H1 (cell line): ENCODE data around the gene INPP5B. TPM values are rescaled to one million over a fixed set of nuclear protein-coding genes. Genes with fewer than 3 reads are reported as not detected.

Source experiments
- BRCA1 ChIP-seq: IDR thresholded peaks from 2 replicates; pipeline ENCODE4 v1.6.1; 2012; ENCODE audit warnings: low read depth, low read length, improper control_type of control experiment
- CHD1 ChIP-seq: IDR thresholded peaks from 2 replicates; pipeline ENCODE4 v1.6.1; 2012; ENCODE audit warnings: low read depth, low read length, improper control_type of control experiment
- JUND ChIP-seq: IDR thresholded peaks from 2 replicates; pipeline ENCODE4 v1.6.1; 2011; ENCODE audit warnings: mild to moderate bottlenecking, improper control_type of control experiment, low read length
- MAFK ChIP-seq: IDR thresholded peaks from 2 replicates; pipeline ENCODE4 v1.6.1; 2012; ENCODE audit warnings: low read depth, mild to moderate bottlenecking, improper control_type of control experiment, low read length
- RAD21 ChIP-seq, 2 experiments: IDR thresholded peaks in 1 of 2; conservative IDR thresholded peaks in 1 of 2; 2 replicates each; pipeline ENCODE4 v1.6.1; 2011; ENCODE audit warnings: low read depth in 2 of 2, low read length in 2 of 2, improper control_type of control experiment in 1 of 2, inconsistent platforms in 1 of 2, mild to moderate bottlenecking in 1 of 2, moderate library complexity in 1 of 2
- RFX5 ChIP-seq: IDR thresholded peaks from 2 replicates; pipeline ENCODE4 v1.6.1; 2011; ENCODE audit warnings: low read depth, low read length, improper control_type of control experiment, borderline replicate concordance
- polyA plus RNA-seq, 7 experiments: library from polyadenylated mRNA; depleted of rRNA in 3 of 7; stranded (reverse) in 5 of 7; unstranded in 2 of 7; fragments of >200 nt in 5 of 7; fragments of 200-250 nt in 2 of 7; gene quantifications; 1 replicate in 5 of 7; 2 replicates in 1 of 7; 4 replicates in 1 of 7; pipeline versions ENCODE4 v1.2.1 to v1.2.3, GENCODE V29; 2011 to 2013; ENCODE audit warnings: missing spikeins in 2 of 7, mixed read lengths in 2 of 7
- total RNA-seq: library from RNA; stranded (reverse); fragmentation: NEBNext Ultra II Directional; extraction: Animal tissue kit (Norgen Biotek cat#: 25700); gene quantifications from 2 replicates; pipeline ENCODE4 v1.2.1, GENCODE V29; 2021
- TF ChIP-seq, protein P1 (sequence below): fragments of 300-600 bp; sonication (generic); IDR thresholded peaks from 2 replicates; pipeline ENCODE4 v1.7.1; 2012; ENCODE audit warnings: low read length, moderate library complexity, mild to moderate bottlenecking, inconsistent platforms; ENCODE audit not compliant: insufficient replicate concordance
- TF ChIP-seq, protein P2 (sequence below): IDR thresholded peaks from 2 replicates; pipeline ENCODE4 v1.6.1; 2011; ENCODE audit warnings: low read length, improper control_type of control experiment
- TF ChIP-seq, protein P3 (sequence below): IDR thresholded peaks from 2 replicates; pipeline ENCODE4 v1.6.1; 2012; ENCODE audit warnings: low read length, inconsistent platforms

INPP5B gene
- total and polyA plus RNA-seq, 2 of the 8 experiments (the other 6 are each of a cell fraction or from before 2014, with no cell fraction given): 14.0 to 23.7 TPM

DNA sequence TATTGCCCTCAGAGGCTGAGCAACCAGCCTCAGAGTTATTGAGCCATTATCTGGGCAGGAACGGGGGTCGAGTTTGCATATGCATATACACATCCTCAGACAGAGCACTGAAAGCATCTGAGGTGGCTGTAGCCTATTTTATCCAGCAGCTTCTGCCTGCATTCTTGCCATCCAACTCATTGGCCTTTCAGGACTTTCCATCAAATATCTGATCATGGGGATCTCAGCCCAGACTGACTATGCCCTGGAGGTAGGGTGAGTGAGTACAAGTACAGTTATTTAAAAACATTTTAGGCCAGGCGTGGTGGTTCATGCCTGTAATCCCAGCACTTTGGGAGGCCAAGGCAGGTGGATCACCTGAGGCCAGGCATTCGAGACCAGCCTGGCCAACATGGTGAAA, 85.7 kb downstream of the INPP5B start (continued):
- TF ChIP-seq, protein P1, sequence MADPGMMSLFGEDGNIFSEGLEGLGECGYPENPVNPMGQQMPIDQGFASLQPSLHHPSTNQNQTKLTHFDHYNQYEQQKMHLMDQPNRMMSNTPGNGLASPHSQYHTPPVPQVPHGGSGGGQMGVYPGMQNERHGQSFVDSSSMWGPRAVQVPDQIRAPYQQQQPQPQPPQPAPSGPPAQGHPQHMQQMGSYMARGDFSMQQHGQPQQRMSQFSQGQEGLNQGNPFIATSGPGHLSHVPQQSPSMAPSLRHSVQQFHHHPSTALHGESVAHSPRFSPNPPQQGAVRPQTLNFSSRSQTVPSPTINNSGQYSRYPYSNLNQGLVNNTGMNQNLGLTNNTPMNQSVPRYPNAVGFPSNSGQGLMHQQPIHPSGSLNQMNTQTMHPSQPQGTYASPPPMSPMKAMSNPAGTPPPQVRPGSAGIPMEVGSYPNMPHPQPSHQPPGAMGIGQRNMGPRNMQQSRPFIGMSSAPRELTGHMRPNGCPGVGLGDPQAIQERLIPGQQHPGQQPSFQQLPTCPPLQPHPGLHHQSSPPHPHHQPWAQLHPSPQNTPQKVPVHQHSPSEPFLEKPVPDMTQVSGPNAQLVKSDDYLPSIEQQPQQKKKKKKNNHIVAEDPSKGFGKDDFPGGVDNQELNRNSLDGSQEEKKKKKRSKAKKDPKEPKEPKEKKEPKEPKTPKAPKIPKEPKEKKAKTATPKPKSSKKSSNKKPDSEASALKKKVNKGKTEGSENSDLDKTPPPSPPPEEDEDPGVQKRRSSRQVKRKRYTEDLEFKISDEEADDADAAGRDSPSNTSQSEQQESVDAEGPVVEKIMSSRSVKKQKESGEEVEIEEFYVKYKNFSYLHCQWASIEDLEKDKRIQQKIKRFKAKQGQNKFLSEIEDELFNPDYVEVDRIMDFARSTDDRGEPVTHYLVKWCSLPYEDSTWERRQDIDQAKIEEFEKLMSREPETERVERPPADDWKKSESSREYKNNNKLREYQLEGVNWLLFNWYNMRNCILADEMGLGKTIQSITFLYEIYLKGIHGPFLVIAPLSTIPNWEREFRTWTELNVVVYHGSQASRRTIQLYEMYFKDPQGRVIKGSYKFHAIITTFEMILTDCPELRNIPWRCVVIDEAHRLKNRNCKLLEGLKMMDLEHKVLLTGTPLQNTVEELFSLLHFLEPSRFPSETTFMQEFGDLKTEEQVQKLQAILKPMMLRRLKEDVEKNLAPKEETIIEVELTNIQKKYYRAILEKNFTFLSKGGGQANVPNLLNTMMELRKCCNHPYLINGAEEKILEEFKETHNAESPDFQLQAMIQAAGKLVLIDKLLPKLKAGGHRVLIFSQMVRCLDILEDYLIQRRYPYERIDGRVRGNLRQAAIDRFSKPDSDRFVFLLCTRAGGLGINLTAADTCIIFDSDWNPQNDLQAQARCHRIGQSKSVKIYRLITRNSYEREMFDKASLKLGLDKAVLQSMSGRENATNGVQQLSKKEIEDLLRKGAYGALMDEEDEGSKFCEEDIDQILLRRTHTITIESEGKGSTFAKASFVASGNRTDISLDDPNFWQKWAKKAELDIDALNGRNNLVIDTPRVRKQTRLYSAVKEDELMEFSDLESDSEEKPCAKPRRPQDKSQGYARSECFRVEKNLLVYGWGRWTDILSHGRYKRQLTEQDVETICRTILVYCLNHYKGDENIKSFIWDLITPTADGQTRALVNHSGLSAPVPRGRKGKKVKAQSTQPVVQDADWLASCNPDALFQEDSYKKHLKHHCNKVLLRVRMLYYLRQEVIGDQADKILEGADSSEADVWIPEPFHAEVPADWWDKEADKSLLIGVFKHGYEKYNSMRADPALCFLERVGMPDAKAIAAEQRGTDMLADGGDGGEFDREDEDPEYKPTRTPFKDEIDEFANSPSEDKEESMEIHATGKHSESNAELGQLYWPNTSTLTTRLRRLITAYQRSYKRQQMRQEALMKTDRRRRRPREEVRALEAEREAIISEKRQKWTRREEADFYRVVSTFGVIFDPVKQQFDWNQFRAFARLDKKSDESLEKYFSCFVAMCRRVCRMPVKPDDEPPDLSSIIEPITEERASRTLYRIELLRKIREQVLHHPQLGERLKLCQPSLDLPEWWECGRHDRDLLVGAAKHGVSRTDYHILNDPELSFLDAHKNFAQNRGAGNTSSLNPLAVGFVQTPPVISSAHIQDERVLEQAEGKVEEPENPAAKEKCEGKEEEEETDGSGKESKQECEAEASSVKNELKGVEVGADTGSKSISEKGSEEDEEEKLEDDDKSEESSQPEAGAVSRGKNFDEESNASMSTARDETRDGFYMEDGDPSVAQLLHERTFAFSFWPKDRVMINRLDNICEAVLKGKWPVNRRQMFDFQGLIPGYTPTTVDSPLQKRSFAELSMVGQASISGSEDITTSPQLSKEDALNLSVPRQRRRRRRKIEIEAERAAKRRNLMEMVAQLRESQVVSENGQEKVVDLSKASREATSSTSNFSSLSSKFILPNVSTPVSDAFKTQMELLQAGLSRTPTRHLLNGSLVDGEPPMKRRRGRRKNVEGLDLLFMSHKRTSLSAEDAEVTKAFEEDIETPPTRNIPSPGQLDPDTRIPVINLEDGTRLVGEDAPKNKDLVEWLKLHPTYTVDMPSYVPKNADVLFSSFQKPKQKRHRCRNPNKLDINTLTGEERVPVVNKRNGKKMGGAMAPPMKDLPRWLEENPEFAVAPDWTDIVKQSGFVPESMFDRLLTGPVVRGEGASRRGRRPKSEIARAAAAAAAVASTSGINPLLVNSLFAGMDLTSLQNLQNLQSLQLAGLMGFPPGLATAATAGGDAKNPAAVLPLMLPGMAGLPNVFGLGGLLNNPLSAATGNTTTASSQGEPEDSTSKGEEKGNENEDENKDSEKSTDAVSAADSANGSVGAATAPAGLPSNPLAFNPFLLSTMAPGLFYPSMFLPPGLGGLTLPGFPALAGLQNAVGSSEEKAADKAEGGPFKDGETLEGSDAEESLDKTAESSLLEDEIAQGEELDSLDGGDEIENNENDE: no peak
- TF ChIP-seq RAD21 (IDR thresholded peaks at IDR 0.05 in 1 of 2, conservative IDR thresholded peaks at IDR 0.05 in 1 of 2; ENCODE audit: low read depth in 2 of 2, low read length in 2 of 2): no peak
- TF ChIP-seq, protein P2, sequence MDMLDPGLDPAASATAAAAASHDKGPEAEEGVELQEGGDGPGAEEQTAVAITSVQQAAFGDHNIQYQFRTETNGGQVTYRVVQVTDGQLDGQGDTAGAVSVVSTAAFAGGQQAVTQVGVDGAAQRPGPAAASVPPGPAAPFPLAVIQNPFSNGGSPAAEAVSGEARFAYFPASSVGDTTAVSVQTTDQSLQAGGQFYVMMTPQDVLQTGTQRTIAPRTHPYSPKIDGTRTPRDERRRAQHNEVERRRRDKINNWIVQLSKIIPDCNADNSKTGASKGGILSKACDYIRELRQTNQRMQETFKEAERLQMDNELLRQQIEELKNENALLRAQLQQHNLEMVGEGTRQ: no peak
- TF ChIP-seq, protein P3, sequence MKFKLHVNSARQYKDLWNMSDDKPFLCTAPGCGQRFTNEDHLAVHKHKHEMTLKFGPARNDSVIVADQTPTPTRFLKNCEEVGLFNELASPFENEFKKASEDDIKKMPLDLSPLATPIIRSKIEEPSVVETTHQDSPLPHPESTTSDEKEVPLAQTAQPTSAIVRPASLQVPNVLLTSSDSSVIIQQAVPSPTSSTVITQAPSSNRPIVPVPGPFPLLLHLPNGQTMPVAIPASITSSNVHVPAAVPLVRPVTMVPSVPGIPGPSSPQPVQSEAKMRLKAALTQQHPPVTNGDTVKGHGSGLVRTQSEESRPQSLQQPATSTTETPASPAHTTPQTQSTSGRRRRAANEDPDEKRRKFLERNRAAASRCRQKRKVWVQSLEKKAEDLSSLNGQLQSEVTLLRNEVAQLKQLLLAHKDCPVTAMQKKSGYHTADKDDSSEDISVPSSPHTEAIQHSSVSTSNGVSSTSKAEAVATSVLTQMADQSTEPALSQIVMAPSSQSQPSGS: no peak
- no peak for TF ChIP-seq CHD1
- TF ChIP-seq MAFK: no peak
- no peak for TF ChIP-seq RFX5
- no peak for TF ChIP-seq JUND
- no peak for TF ChIP-seq BRCA1
